Measurements from ENCODE around the gene CHERP.
A peak's percentile ranks its signal among the peaks of the same experiment; 100 is the strongest.
"Not testable (repeated sequence)": the region's sequence is repeated elsewhere in the genome, so short reads cannot be mapped to it uniquely, and the experiment has no call there.

CHERP gene

DNA sequence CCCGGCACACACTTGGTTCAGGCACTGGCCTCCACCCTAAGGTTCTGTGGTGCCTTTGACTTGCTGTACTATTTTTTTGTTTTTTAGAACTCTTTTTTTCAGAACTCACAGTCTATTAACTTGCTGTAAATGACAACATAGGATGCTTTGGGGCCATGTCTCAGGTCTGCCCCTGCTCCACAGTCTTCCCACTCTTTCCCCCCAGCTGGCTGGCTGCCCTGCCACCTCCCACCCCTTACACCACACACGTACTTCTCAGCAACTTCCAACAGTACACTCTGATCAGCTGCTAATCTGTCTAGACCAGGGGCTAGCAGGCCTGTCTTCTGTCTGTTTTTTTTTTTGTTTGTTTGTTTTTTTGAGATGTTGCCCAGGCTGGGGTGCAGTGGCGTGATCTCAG is 38.0 kb downstream of the CHERP start:
- TF ChIP-seq CTCF (IDR thresholded peaks at IDR 0.05; ENCODE audit: low read depth, low read length): no peak
- H3K4me3 ChIP-seq (ENCODE audit: low read depth, low read length): no peak overlapping the region

- H3K4me3 ChIP-seq (ENCODE audit: low read depth, low read length): no peak overlapping the region
- TF ChIP-seq CTCF (IDR thresholded peaks at IDR 0.05; ENCODE audit: low read depth, low read length): no peak
Measured at GRCh38 chr19:16497837-16498236, 44.4 kb downstream of the CHERP start.

GRCh38 chr19:16497042-16497441 is 45.2 kb downstream of the CHERP start:
- TF ChIP-seq CTCF (IDR thresholded peaks at IDR 0.05; ENCODE audit: low read depth, low read length): no peak
- H3K4me3 ChIP-seq (ENCODE audit: low read depth, low read length): peak overlapping the region; percentile 78

GRCh38 chr19:16496613-16496983 is 45.6 kb downstream of the CHERP start:
- TF ChIP-seq CTCF (IDR thresholded peaks at IDR 0.05; ENCODE audit: low read depth, low read length): no peak
- peak overlapping the region; percentile 78 for H3K4me3 ChIP-seq (ENCODE audit: low read depth, low read length)

DNA sequence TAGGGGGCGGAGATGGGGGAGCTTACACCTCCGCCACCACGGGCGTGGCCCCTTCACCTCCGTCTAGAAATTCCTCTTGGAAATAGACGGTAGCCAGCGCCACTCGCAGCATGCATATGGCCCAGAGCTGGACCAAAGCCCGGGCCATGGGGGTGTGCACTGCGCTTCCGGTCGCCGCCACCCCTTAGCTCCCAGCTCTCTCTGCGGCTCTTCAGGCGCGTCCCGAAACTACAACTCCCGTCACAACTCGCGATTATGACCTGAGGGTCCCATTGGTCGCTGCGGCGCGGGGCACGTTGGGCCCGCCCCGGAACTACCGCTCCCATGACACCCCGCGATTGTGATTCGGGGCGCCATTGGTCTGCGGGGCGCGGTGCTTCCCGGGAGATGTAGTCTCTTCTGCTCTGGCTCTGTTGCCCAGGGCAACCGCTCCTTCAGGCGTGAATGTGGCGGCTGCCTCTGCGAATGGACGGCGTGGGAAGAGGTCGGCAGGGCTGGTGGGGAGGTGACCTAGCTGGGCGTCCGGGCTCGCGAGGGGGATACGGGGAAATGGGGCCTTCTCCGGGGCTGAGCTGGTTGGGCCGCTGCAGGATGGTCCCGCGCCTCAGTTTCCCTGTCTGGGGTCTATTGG is 46.1 kb downstream of the CHERP start, which contains the start of the genes C19orf44 and CALR3:
C19orf44 (plus strand) TSS at position 413 of the 631 bp plus-strand sequence. CDS start 4,399 bp downstream, outside the sequence.
CALR3 (minus strand) TSS at position 186 of the 631 bp plus-strand sequence; CDS start at position 148, 38 bp downstream.
- TF ChIP-seq CTCF (IDR thresholded peaks at IDR 0.05; ENCODE audit: low read depth, low read length): no peak
- H3K4me3 ChIP-seq (ENCODE audit: low read depth, low read length): peak within 1 kb of the TSS; percentile 78

GRCh38 chr19:16486476-16486875 is 55.8 kb downstream of the CHERP start:
- not testable (repeated sequence) for H3K4me3 ChIP-seq (ENCODE audit: low read depth, low read length)

DNA sequence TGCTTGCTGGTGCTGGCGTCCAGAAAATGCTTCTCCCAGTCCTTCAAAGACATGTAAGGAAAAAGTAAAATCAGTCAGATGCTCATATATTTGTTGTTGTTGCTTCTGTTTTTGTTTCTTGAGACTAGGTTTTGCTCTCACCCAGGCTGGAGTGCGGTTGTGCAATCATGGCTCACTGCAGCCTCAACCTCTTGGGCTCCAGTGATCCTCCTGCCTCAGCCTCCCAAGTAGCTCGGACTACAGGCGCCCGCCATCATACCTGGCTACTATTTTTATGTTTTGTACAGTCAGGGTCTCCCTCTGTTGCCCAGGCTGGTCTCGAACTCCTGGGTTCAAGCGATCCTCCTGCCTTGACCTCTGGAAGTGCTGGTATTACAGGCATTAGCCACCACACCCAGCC is 59.5 kb downstream of the CHERP start:
- no peak for TF ChIP-seq CTCF (IDR thresholded peaks at IDR 0.05; ENCODE audit: low read depth, low read length)
- H3K4me3 ChIP-seq (ENCODE audit: low read depth, low read length): no peak overlapping the region

DNA sequence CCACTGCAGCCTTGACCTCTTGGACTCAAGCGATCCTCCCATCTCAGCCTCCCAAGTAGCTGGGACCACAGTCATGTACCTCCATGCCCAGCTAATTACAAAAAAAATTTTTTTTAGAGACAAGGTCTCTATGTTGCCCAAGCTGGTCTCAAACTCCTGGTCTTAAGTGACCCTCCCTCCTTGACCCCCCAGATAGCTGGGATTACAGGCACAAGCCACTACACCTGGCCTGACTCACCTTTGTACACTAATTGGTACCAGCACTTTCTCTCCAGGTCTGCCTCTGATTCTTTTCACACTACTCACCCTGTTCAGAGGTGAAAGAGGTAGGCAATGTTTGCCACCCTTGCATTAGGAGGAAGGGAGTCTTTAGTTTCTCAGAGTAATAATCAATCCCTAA is 64.9 kb downstream of the CHERP start:
- TF ChIP-seq CTCF (IDR thresholded peaks at IDR 0.05; ENCODE audit: low read depth, low read length): no peak
- no peak overlapping the region for H3K4me3 ChIP-seq (ENCODE audit: low read depth, low read length)
